ENCODE results near the gene GPC1.

DNA sequence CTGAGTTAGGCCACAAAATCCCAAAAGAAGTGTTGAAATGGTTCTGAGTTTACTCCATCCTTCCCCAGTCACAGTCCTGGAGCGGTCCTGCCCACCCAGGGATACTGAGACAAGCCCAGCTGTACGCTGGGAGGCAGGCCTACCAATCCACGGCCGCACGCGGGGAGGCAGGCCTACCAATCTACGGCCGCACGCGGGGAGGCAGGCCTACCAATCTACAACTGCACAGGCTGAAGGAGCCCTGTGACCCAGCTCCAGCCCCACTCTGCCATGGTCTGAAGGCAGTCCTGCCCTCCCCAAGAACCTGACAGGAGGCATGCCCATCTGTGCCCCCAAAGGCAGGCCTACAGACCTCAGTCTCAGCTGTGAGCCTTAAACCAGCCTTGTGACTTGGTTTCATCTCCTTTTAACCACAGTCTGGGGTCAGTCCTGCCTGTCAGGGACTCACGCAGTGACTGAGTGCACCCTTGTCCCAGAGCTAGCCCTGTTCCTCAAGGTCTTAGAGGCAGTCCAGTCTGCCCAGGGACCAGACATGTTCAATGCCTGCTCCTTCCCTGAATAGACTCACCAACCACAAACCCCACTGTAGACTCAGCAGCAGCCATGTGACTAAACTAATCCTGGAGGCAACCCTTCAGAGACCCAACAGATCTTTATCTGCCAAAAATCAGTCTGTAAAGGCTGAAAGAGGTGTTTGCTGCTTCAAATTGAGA lies 36.8 kb downstream of the GPC1 start:
- TF ChIP-seq CTCF (conservative IDR thresholded peaks at IDR 0.05; ENCODE audit: low read depth, low read length) (no peak), SMC3 (IDR thresholded peaks at IDR 0.05; ENCODE audit: low read depth, low read length) (no peak), POLR2A (IDR thresholded peaks at IDR 0.05; ENCODE audit: low read depth, low read length) (no peak), ELK1 (IDR thresholded peaks at IDR 0.05; ENCODE audit: borderline replicate concordance, low read depth, low read length) (no peak), CHD1 (IDR thresholded peaks at IDR 0.05; ENCODE audit: low read depth, low read length) (no peak)
